T-helper 2 cell (primary cell): ENCODE measurements around the gene MTSS2.
"Not testable (repeated sequence)": the region's sequence is repeated elsewhere in the genome, so short reads cannot be mapped to it uniquely, and the experiment has no call there.

Source experiments
- DNase-seq, 5 experiments: peaks; one replicate each; pipeline versions ENCODE4 v3.0.0 to v3.0.0-alpha.2; 2012 to 2022

The MTSS2 gene

GRCh38 chr16:70684146-70685060 is 1.4 kb downstream of the MTSS2 start:
- no peak for DNase-seq

DNA sequence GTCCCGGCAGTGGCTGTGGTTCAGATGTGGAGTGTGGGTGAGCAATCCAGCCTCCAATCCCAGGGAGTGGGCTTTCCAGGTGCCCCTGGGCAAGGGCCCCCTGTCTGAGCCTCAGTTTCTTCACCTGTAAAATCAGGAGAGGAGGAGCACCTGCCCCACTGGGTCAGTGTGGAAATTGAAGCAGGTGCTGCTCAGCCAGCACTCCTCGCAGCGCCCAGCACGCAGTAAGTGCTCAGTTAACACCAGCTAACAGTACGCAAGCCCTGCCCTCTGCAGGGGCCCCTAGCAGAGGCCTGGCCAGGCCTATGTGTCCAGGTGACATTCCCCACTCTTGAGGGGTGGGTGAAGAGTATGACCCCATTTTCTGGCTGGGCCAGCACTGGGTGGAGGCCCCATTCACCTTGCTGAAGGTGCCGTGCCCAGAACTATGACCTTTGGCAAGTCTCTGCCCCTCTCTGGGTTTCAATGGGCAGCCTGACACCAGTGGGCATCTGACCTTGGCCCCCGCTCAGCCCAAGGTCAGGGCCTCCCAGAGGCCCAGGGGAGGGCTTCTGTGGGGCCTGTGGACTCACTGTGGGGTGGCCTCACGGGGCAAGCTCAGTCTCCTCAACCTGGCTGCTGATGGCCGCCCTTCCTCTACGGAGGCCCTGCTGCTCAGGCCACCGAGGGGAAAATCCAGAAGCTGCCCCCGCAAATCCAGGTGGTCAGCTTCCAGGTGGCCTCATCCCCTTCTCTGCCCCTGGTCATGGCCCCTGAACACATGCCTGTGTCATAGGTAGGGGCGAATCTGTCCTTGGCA is 2.5 kb downstream of the MTSS2 start:
- DNase-seq = no peak

GRCh38 chr16:70682239-70683145 is 3.4 kb downstream of the MTSS2 start:
- no peak for DNase-seq

DNA sequence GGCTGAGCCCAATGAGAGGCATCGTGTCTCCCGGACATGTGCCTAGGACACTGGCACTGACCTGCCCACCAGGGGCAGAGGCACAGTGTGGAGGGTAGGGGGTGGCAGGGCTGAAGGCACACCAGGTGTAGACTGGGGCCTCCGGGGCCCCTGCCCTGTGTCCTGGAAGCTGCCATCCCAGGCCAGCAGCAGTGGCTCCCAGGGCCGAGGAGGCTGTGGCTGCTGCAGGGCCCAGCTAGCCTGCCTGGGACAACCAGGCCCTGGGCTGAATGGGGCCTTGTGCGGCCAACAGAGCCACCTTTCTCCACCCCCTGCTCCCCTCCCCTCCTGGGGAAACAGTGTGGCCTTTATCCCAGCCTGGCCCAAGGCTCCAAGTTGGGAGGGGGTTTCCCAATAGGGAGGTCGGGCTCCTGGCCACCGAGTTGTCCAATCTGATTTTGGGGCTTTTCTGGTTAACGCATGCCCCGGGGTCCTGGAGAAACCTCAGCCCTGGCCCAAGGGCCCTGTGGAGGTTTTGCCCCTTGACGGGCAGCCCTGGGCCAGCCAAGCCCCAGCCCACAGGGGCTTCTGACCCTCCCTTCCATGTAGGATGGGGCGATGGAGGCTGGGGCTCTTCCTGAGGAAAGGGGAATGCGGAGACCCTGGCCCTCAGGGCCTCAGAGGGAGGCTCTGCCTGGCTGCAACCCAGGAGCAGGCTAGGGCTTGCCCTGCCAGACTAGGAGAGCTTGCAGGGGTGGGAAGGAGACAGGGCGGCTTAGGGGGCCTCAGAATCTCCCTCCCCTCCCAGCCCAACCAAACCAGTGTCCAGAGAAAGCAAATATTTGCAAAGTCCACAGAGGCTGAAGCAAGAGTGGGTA is 4.2 kb downstream of the MTSS2 start:
- DNase-seq = no peak

- no peak for DNase-seq
These were observed 5.1 kb downstream of the MTSS2 start for GRCh38 chr16:70680495-70681381.

DNA sequence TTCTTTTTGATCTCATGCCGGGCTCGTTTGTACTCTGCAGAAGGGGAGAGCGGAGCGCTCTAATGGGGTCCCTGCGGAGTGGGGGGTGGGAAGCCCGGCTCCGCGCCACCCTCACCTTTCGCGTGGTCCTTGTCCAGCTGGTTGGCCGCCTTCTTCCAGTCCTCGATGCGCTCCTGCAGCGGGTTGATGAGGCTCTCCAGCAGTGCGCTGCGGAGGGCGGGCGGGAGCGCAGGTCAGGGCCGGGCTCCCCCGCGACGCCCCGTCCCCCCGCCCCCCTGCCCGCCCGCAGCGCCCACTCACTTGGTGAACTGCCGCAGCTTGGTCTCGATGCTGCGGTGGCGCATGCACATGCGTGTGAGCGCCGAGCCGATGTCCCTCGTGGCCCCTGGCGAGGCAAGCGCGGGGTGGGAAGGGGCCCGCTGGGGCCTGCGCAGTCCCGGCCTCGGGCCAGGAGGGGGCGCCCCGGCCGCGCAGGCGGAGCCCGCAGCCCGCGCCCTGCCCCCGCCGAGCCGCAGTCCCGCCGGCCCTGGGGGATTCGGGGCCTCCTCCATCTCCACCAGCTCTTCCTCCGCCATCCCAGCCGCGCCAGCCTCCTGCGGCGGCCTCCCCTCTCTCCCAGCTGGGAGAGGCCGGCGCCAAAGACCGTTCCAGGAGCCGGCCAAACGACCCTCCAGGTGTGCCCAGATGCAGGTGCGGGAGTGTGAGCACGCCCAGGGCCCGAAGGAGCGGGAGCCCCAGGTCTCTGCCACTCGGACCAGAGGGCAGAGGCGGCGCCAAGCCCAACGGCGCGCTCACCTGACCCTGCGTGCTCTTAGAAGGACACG is 6.0 kb downstream of the MTSS2 start:
- DNase-seq = no peak

- peak in 1 of 5 experiments; percentile 30 for DNase-seq
These were observed 6.8 kb downstream of the MTSS2 start for GRCh38 chr16:70678898-70679670.

- no peak for DNase-seq
These were observed 7.5 kb downstream of the MTSS2 start for GRCh38 chr16:70678121-70678897.

DNA sequence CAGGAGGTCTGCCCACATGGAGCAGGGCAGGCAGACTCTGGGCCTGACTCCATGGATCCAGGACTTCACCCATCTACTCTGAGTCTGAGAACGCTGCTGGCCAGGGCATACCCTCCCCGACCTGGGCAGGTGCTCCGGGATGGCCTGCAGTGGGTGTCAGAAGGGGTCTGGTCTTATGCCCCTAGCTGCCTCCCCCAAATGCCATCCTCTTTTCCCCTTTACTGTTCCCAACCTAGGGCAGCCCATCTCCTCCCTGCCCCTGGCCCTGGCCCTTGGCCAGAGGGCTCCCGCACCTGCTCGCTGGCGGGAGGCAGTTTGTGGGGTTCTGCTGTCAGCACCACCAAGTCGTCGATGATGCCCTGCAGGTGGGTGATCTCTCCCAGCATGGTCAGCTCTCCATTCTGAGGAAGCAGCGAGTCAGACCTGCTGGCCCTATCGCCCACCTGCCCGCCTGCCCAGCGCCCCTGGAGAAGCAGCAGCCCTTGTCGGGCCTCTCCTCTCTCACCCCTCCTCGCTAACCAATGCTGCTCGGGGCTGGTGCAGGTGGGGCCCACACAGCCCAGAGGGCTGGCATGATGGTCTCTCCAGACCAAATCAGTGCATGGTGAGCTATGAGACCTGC is 8.2 kb downstream of the MTSS2 start:
- no peak for DNase-seq

- no peak for DNase-seq
These were observed 9.0 kb downstream of the MTSS2 start for GRCh38 chr16:70676675-70677498.

- DNase-seq = no peak
These were observed 9.9 kb downstream of the MTSS2 start for GRCh38 chr16:70675851-70676513.

GRCh38 chr16:70674221-70675014 is 11.4 kb downstream of the MTSS2 start:
- no peak for DNase-seq

GRCh38 chr16:70670938-70671337 is 14.9 kb downstream of the MTSS2 start:
- DNase-seq = not testable (repeated sequence)

- no peak for DNase-seq
These were observed 15.7 kb downstream of the MTSS2 start for GRCh38 chr16:70670175-70670574.
